A549 (cell line): ENCODE data around the gene FBXO28. TPM values are rescaled to one million over a fixed set of nuclear protein-coding genes. Genes with fewer than 3 reads are reported as not detected.

Source experiments
- ATAC-seq, 2 experiments: fragments of 200-7000 bp in 1 of 2; fragments of >200 bp in 1 of 2; cut with Nextera tagmentation in 1 of 2; cut with Tn5 transposase in 1 of 2; 3 replicates each; pipeline versions ENCODE4 v1.8.0 to v1.9.1; 2018 to 2020; ENCODE audit warnings: mild to moderate bottlenecking in 1 of 2, moderate library complexity in 1 of 2
- CTCF ChIA-PET: fragments of 300-600 bp; sonication (Branson Sonifier 250); formaldehyde crosslinking; extraction: SDS; loops from one replicate; lab custom pipeline; 2021; ENCODE audit warnings: antibody characterized with exemption, inconsistent platforms; lab: Yijun Ruan, JAX
- POLR2A ChIA-PET: fragments of 350-600 bp; formaldehyde crosslinking; extraction: SDS; loops from one replicate; lab custom pipeline; 2021; ENCODE audit warnings: antibody characterized with exemption, inconsistent platforms; lab: Yijun Ruan, JAX
- DNase-seq, 2 experiments: peaks; one replicate each; pipeline versions ENCODE4 v3.0.0 to v3.0.0-alpha.2; 2011 to 2016; ENCODE audit warnings: low read depth in 1 of 2, low spot score in 1 of 2
- FAIRE-seq: peaks from 2 replicates; lab custom pipeline; 2011; peaks lifted over from hg19 to GRCh38; lab: Jason Lieb, UNC
- H3K27ac ChIP-seq, 2 experiments: fragments of >200 bp; sonication (Bioruptor Twin); formaldehyde crosslinking; 3 replicates each; pipeline ENCODE4 v1.5.1; 2016 to 2017
- H3K4me1 ChIP-seq: fragments of >200 bp; sonication (Bioruptor Twin); formaldehyde crosslinking; 3 replicates; pipeline ENCODE4 v1.6.1; 2016
- H3K4me2 ChIP-seq: fragments of >200 bp; sonication (Bioruptor Twin); formaldehyde crosslinking; 3 replicates; pipeline ENCODE4 v1.6.1; 2016
- H3K4me3 ChIP-seq: fragments of >200 bp; sonication (Bioruptor Twin); formaldehyde crosslinking; 3 replicates; pipeline ENCODE4 v1.5.1; 2016
- H3K9me3 ChIP-seq: fragments of >200 bp; sonication (Bioruptor Twin); formaldehyde crosslinking; 3 replicates; pipeline ENCODE4 v1.6.1; 2016
- CBX8 ChIP-seq: fragments of 200-600 bp; sonication (generic); IDR thresholded peaks from 2 replicates; pipeline ENCODE4 v1.6.1; 2016
- CHD2 ChIP-seq: fragments of 150-350 bp; IDR thresholded peaks from 2 replicates; pipeline ENCODE4 v1.6.1; 2014; ENCODE audit warnings: low read length; ENCODE audit not compliant: partially characterized antibody
- ELK1 ChIP-seq: fragments of 150-350 bp; IDR thresholded peaks from 2 replicates; pipeline ENCODE4 v1.6.1; 2014; ENCODE audit warnings: low read depth, mild to moderate bottlenecking, low read length
- EP300 ChIP-seq, 2 experiments: fragments of >200 bp; sonication (Bioruptor Twin); formaldehyde crosslinking; IDR thresholded peaks; 2 replicates in 1 of 2; 3 replicates in 1 of 2; pipeline ENCODE4 v1.6.1; 2016 to 2017
- FOSB ChIP-seq: fragments of 250-450 bp; sonication (Bioruptor Pico); IDR thresholded peaks from 2 replicates; pipeline ENCODE4 v1.5.0; 2020; ENCODE audit warnings: mild to moderate bottlenecking, moderate library complexity
- HEYL ChIP-seq: fragments of 250-450 bp; sonication (Bioruptor Pico); IDR thresholded peaks from 2 replicates; pipeline ENCODE4 v1.8.0; 2021; ENCODE audit warnings: mild to moderate bottlenecking, moderate library complexity
- MAFK ChIP-seq: fragments of 450-650 bp; IDR thresholded peaks from 2 replicates; pipeline ENCODE4 v1.6.1; 2014; ENCODE audit not compliant: partially characterized antibody
- MYC ChIP-seq: IDR thresholded peaks from 2 replicates; pipeline ENCODE4 v1.6.1; 2012; ENCODE audit warnings: mild to moderate bottlenecking, inconsistent platforms, low read length, improper control_type of control experiment, borderline replicate concordance
- PHF8 ChIP-seq: fragments of 200-600 bp; sonication (generic); IDR thresholded peaks from 2 replicates; pipeline ENCODE4 v1.6.1; 2016; ENCODE audit warnings: low read depth, mild to moderate bottlenecking, antibody characterized with exemption, moderate library complexity, borderline replicate concordance
- POLR2A ChIP-seq: IDR thresholded peaks from 2 replicates; pipeline ENCODE4 v1.6.1; 2012; ENCODE audit warnings: mild to moderate bottlenecking, low read length
- RAD21 ChIP-seq, 2 experiments: fragments of >200 bp in 1 of 2; sonication (Bioruptor Twin) in 1 of 2; formaldehyde crosslinking in 1 of 2; IDR thresholded peaks in 1 of 2; conservative IDR thresholded peaks in 1 of 2; 2 replicates in 1 of 2; 3 replicates in 1 of 2; pipeline ENCODE4 v1.6.1; 2012 to 2018; ENCODE audit warnings: inconsistent platforms in 1 of 2
- RCOR1 ChIP-seq: fragments of 150-350 bp; IDR thresholded peaks from 2 replicates; pipeline ENCODE4 v1.6.1; 2014; ENCODE audit warnings: antibody characterized with exemption, low read length, low read depth
- SMC3 ChIP-seq: fragments of >200 bp; sonication (Bioruptor Twin); formaldehyde crosslinking; IDR thresholded peaks from 3 replicates; pipeline ENCODE4 v1.6.1; 2018; ENCODE audit warnings: inconsistent platforms
- ZC3H11A ChIP-seq: fragments of 450-650 bp; IDR thresholded peaks from 2 replicates; pipeline ENCODE4 v1.6.1; 2014; ENCODE audit warnings: antibody characterized with exemption, mild to moderate bottlenecking
- WGBS: methylation state at CpG from one replicate; pipeline ENCODE4 v1.1.6; 2017; ENCODE audit errors: missing lambda C conversion rate; 5-methylcytosine and 5-hydroxymethylcytosine counted together
- polyA plus RNA-seq, 4 experiments: library from polyadenylated mRNA; depleted of rRNA in 3 of 4; stranded (reverse); fragments of >200 nt; fragmentation: RNase III in 1 of 4; extraction: RNeasy Plus Mini Kit Qiagen cat#74134 plus additional on column Dnase treatment in 1 of 4; gene quantifications; 2 replicates in 3 of 4; 3 replicates in 1 of 4; pipeline ENCODE4 v1.2.3, GENCODE V29; 2011 to 2017
- TF ChIP-seq, protein P1 (sequence below): IDR thresholded peaks from 2 replicates; pipeline ENCODE4 v1.6.1; 2012
- TF ChIP-seq, protein P2 (sequence below): fragments of >200 bp; sonication (Bioruptor Twin); formaldehyde crosslinking; IDR thresholded peaks from 3 replicates; pipeline ENCODE4 v1.5.1; 2016
- TF ChIP-seq, protein P3 (sequence below): IDR thresholded peaks from 2 replicates; pipeline ENCODE4 v1.6.1; 2012

FBXO28 gene
- polyA plus RNA-seq, 2 of the 4 experiments (the other 2 are of a cell fraction): 19.1 to 31.5 TPM

- TF ChIP-seq CBX8 (no peak), MYC (no peak), FOSB (no peak)
- TF ChIP-seq, all 56 proteins: peak for 0
Measured at GRCh38 chr1:224098007-224098406, 15.9 kb upstream of the FBXO28 start (continued).

DNA sequence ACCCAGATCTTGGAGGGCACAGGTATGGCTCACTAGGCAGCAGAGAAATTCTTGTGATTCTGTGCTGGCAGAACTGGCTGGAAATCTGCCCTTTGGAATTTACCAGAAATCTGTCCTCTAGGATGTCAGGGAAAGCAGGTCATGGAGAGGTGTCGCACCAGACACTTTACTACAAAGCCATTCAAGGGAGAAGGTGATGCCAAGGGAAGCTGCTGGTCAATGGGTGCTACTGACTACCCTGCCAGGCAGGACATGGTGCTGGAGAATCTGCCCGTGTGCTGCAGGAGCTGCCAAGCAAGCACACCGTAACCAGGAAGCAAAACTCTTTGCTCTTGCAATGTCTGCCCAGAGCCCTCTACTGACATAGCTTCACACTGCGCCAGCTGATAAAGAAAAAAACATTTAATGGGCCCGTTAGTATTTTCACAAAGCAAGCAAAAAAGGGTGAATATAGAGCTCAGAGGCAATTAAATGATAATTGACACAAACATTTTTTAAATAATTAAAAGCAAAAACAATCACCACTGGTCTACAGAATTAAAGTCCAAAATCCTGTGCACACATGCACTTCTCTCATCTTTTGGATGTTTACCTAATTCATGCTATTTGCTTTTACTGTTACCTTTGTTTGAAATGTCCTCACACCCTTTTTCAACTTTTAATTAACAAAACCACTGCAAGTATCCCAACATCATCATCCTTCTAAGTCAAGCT is 7.2 kb upstream of the FBXO28 start:
- TF ChIP-seq MAFK: no peak
- TF ChIP-seq, protein P1, sequence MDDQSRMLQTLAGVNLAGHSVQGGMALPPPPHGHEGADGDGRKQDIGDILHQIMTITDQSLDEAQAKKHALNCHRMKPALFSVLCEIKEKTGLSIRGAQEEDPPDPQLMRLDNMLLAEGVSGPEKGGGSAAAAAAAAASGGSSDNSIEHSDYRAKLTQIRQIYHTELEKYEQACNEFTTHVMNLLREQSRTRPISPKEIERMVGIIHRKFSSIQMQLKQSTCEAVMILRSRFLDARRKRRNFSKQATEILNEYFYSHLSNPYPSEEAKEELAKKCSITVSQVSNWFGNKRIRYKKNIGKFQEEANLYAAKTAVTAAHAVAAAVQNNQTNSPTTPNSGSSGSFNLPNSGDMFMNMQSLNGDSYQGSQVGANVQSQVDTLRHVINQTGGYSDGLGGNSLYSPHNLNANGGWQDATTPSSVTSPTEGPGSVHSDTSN: no peak
- TF ChIP-seq ZC3H11A: no peak
- TF ChIP-seq CHD2: no peak
- no peak for TF ChIP-seq RCOR1
- peak; percentile 50 to 55; a peak in 3 of 5 replicates for TF ChIP-seq RAD21 (conservative IDR thresholded peaks at IDR 0.05 in 1 of 2, IDR thresholded peaks at IDR 0.05 in 1 of 2)
- TF ChIP-seq, protein P2, sequence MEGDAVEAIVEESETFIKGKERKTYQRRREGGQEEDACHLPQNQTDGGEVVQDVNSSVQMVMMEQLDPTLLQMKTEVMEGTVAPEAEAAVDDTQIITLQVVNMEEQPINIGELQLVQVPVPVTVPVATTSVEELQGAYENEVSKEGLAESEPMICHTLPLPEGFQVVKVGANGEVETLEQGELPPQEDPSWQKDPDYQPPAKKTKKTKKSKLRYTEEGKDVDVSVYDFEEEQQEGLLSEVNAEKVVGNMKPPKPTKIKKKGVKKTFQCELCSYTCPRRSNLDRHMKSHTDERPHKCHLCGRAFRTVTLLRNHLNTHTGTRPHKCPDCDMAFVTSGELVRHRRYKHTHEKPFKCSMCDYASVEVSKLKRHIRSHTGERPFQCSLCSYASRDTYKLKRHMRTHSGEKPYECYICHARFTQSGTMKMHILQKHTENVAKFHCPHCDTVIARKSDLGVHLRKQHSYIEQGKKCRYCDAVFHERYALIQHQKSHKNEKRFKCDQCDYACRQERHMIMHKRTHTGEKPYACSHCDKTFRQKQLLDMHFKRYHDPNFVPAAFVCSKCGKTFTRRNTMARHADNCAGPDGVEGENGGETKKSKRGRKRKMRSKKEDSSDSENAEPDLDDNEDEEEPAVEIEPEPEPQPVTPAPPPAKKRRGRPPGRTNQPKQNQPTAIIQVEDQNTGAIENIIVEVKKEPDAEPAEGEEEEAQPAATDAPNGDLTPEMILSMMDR: peak; percentile 43
- TF ChIP-seq SMC3: peak; percentile 29; the same call in 1 of the 3 replicates
- TF ChIP-seq, protein P3, sequence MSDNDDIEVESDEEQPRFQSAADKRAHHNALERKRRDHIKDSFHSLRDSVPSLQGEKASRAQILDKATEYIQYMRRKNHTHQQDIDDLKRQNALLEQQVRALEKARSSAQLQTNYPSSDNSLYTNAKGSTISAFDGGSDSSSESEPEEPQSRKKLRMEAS: peak; percentile 38; the same call in 1 of the 2 replicates
- Histone ChIP-seq H3K4me1 (0 out of 3 replicates have a peak, but pooled peaks cover 9% of the 10 kb centered on the region), H3K9me3 (no peaks in the 10 kb centered on the region), H3K4me3 (no peak overlapping the region), H3K4me2 (peak overlapping the region; percentile 79), H3K27ac (peak overlapping the region; percentile 54 to 73; a peak in 5 of 6 replicates)
- no peak for FAIRE-seq
- ATAC-seq: peak; percentile 99
- WGBS: 33% methylated on average over 5 of the region's 5 CpGs
- CTCF ChIA-PET: interaction anchor here (0.5 to 1.9 kb wide), 13 partner anchors 10 to 568 kb away, joined by 3 to 10 read pairs (median 3); no protein-coding TSS in a partner anchor
- POLR2A ChIA-PET: no interaction called here
- DNase-seq: peak; percentile 65 to 77

DNA sequence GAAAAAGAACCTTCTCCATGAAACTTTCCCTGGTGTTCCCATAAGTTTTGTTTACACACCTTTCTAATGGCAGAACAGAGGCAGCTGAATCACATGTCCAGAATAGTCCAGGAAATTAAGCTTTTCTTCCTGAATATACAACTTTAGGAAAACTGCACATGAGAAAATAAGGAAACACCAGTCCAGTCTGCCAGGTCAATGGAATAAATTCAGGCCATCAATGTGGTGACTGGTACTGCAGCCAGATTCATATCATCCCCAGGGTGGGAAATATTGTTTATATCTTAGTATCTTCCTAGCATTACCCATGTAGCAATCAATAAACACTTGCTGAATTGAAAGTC is 6.7 kb upstream of the FBXO28 start:
- Histone ChIP-seq H3K27ac (no peak overlapping the region), H3K9me3 (no peaks in the 10 kb centered on the region), H3K4me2 (peak overlapping the region; percentile 79; the same call in 2 of the 3 replicates), H3K4me3 (no peak overlapping the region), H3K4me1 (0 out of 3 replicates have a peak, but pooled peaks cover 9% of the 10 kb centered on the region)
- FAIRE-seq (no peak), DNase-seq (no peak), ATAC-seq (peak in 1 of 2 experiments; percentile 15; a peak in 1 of 6 replicates)
- POLR2A ChIA-PET: no interaction called here
- TF ChIP-seq PHF8 (no peak), FOSB (no peak), ZC3H11A (no peak), ELK1 (no peak), MYC (no peak), POLR2A (no peak), HEYL (CRISPR knock-in tag) (no peak), EP300 (IDR thresholded peaks at IDR 0.05) (no peak)
- TF ChIP-seq, protein P2: no peak
- CTCF ChIA-PET: interaction anchor here (0.6 to 1.9 kb wide), 11 partner anchors 10 to 568 kb away, joined by 3 to 10 read pairs (median 4); no protein-coding TSS in a partner anchor
